Nephron progenitor cell (in vitro differentiated cells): ENCODE measurements around the gene IL34.
A peak's percentile ranks its signal among the peaks of the same experiment; 100 is the strongest.

Experiments
- DNase-seq: peaks from one replicate; pipeline ENCODE4 v3.0.0; 2021
- H3K27ac Mint-ChIP-seq: 2 replicates; pipeline ENCODE4 v1.8.0; 2021; ENCODE audit warnings: mild to moderate bottlenecking, moderate library complexity, mixed read lengths
- H3K27me3 Mint-ChIP-seq: 2 replicates; pipeline ENCODE4 v1.8.0; 2021; ENCODE audit warnings: mild to moderate bottlenecking, low read depth, mixed read lengths; ENCODE audit not compliant: poor library complexity
- H3K36me3 Mint-ChIP-seq: 2 replicates; pipeline ENCODE4 v1.8.0; 2021; ENCODE audit warnings: low read depth, mixed read lengths
- H3K4me1 Mint-ChIP-seq: 2 replicates; pipeline ENCODE4 v1.8.0; 2021; ENCODE audit warnings: mixed read lengths
- H3K4me3 Mint-ChIP-seq: 2 replicates; pipeline ENCODE4 v1.8.0; 2021; ENCODE audit warnings: mild to moderate bottlenecking, moderate library complexity, mixed read lengths
- H3K9me3 Mint-ChIP-seq: 2 replicates; pipeline ENCODE4 v1.8.0; 2021; ENCODE audit warnings: mild to moderate bottlenecking, moderate library complexity, mixed read lengths
- TF ChIP-seq, protein P1 (sequence below): fragments of 200-600 bp; sonication (generic); IDR thresholded peaks from 2 replicates; pipeline ENCODE4 v1.5.0; 2021; ENCODE audit warnings: antibody characterized with exemption

IL34 gene

GRCh38 chr16:70708366-70709246 is 62.2 kb downstream of the IL34 start:
- Mint-ChIP-seq H3K36me3 (peaks cover 4% of the 10 kb centered on the region), H3K27ac (peak overlapping the region; percentile 45), H3K9me3 (no peaks in the 10 kb centered on the region), H3K4me1 (peaks cover 65% of the 10 kb centered on the region), H3K4me3 (no peak overlapping the region), H3K27me3 (peaks cover 5% of the 10 kb centered on the region)
- TF ChIP-seq, protein P1, sequence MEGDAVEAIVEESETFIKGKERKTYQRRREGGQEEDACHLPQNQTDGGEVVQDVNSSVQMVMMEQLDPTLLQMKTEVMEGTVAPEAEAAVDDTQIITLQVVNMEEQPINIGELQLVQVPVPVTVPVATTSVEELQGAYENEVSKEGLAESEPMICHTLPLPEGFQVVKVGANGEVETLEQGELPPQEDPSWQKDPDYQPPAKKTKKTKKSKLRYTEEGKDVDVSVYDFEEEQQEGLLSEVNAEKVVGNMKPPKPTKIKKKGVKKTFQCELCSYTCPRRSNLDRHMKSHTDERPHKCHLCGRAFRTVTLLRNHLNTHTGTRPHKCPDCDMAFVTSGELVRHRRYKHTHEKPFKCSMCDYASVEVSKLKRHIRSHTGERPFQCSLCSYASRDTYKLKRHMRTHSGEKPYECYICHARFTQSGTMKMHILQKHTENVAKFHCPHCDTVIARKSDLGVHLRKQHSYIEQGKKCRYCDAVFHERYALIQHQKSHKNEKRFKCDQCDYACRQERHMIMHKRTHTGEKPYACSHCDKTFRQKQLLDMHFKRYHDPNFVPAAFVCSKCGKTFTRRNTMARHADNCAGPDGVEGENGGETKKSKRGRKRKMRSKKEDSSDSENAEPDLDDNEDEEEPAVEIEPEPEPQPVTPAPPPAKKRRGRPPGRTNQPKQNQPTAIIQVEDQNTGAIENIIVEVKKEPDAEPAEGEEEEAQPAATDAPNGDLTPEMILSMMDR = no peak
- DNase-seq = no peak

- Mint-ChIP-seq H3K4me3 (no peak overlapping the region), H3K27ac (no peak overlapping the region), H3K9me3 (no peaks in the 10 kb centered on the region), H3K27me3 (peaks cover 8% of the 10 kb centered on the region), H3K4me1 (peaks cover 66% of the 10 kb centered on the region), H3K36me3 (peaks cover 4% of the 10 kb centered on the region)
- TF ChIP-seq, protein P1 = no peak
- no peak for DNase-seq
Observed at GRCh38 chr16:70709457-70709856, 63.1 kb downstream of the IL34 start.

- no peak for DNase-seq
Observed at GRCh38 chr16:70709942-70710341, 63.6 kb downstream of the IL34 start.

More at GRCh38 chr16:70709942-70710341, 63.6 kb downstream of the IL34 start:
- H3K36me3 Mint-ChIP-seq = peaks cover 4% of the 10 kb centered on the region
- H3K27ac Mint-ChIP-seq = no peak overlapping the region
- H3K27me3 Mint-ChIP-seq = peaks cover 8% of the 10 kb centered on the region
- no peaks in the 10 kb centered on the region for H3K9me3 Mint-ChIP-seq
- peaks cover 71% of the 10 kb centered on the region for H3K4me1 Mint-ChIP-seq
- H3K4me3 Mint-ChIP-seq = no peak overlapping the region
- TF ChIP-seq, protein P1 = no peak
